ENCODE measurements around the gene OTOGL. TPM values are rescaled to one million over a fixed set of nuclear protein-coding genes. Genes with fewer than 3 reads are reported as not detected.

The OTOGL gene, protein sequence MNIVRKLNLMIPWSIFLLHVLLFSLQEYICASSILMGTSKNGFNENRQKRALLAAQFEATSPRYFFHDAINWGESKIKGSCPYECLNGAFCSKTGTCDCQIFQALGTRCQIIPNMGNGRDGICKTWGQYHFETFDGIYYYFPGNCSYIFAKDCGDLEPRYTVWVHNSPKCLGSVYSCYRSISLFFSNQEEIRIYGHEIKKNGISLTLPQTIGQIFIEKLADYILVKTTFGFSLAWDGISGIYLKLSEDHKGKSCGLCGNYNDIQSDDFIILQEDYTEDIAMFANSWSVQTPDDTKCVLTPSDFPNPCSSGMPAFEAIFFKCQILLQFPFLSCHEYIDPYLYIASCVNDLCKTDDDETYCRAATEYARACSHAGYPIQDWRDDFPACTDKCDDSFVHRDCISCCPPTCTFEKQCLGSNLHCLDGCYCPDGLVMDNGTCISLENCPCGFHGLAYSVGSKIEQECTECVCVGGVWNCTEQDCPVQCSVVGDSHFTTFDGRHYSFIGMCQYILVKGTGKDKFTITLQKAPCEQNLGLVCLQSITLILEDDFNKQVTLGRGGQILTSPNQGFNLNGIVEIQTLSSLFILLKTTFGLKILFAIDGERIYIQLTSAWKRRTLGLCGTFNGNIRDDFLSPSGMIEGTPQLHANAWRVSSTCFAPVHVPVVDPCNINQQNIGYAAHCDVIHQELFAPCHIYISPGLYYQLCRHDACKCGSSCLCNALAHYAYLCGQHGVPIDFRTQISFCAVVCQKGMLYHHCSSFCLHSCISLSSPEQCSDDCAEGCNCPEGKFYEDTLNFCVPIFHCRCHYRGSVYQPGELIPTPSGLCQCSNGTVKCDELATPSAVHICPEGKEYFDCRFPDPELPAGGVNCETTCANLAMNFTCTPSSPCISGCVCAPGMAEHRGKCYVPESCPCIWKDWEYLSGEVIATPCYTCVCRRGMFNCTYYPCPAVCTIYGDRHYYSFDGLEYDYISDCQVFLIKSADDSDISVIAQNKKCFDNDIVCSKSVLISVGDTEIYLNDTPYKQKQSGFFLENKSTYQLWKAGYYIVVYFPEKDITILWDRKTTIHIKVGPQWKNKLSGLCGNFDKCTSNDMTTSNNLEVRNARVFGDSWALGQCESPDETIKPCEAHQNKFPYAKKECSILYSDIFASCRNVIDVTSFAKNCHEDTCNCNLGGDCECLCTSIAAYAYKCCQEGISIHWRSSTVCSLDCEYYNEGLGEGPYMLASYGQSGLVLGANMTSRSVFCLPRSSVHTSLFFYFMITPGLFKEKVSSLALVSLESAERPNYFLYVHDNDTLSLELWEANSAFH (N-terminal part only)
- under 1 TPM in 2 of 4 donors, not detected in 2; 0.26 to 0.30 TPM for total RNA-seq
- under 1 TPM; 0.03 to 0.07 (median 0.07) TPM for polyA plus RNA-seq
- long read RNA-seq, donor 1: 0 reads
- long read RNA-seq, donor 2: 0 reads

DNA sequence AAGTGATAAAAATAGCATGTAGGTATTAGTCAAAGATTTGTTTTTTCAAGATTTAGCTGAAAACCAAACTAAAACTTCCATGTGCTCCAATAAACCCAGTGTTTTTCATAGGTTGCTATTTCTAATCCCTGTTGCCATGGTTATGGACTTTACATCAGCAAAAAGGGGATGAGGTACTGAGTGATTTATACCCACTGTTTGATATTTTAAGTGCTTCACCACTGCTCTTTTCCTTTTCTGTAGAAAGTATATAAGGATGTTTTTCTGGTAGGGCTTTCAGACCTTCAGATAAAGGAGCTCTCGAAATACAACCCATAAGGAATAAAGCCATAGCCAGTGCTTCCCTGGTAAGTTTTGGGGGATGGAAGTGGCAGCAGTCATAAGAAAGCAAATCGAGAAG is at the start of gene OTOGL:
TSS of gene OTOGL (plus strand) at position 279 of the 400 bp plus-strand sequence. CDS start 109,895 bp downstream, outside the sequence.
- Histone ChIP-seq H3K36me3 (ENCODE audit: insufficient read depth in 1 of 2, low read depth in 1 of 2) (no peaks in the 10 kb centered on the region), H3K4me1 (no peaks in the 10 kb centered on the region), H3K27me3 (ENCODE audit: insufficient read depth in 3 of 3, low read length in 2 of 3) (no peaks in the 10 kb centered on the region), H3K4me3 (no peak within 1 kb of the TSS), H3K9me3 (no peaks in the 10 kb centered on the region), H3K27ac (no peak within 1 kb of the TSS)
- WGBS, 3 donors: 44 to 58% (median 47%) methylated on average over 2 of the region's 2 CpGs
- no peak for ATAC-seq
- intact Hi-C loops (cut with DNase I): loop anchor here in 1 of 2 donors (10.0 kb wide), 1 partner anchor 1994 kb away; no protein-coding TSS in a partner anchor
- DNase-seq: no peak
- TF ChIP-seq, protein P1, sequence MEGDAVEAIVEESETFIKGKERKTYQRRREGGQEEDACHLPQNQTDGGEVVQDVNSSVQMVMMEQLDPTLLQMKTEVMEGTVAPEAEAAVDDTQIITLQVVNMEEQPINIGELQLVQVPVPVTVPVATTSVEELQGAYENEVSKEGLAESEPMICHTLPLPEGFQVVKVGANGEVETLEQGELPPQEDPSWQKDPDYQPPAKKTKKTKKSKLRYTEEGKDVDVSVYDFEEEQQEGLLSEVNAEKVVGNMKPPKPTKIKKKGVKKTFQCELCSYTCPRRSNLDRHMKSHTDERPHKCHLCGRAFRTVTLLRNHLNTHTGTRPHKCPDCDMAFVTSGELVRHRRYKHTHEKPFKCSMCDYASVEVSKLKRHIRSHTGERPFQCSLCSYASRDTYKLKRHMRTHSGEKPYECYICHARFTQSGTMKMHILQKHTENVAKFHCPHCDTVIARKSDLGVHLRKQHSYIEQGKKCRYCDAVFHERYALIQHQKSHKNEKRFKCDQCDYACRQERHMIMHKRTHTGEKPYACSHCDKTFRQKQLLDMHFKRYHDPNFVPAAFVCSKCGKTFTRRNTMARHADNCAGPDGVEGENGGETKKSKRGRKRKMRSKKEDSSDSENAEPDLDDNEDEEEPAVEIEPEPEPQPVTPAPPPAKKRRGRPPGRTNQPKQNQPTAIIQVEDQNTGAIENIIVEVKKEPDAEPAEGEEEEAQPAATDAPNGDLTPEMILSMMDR (IDR thresholded peaks at IDR 0.05): no peak

DNA sequence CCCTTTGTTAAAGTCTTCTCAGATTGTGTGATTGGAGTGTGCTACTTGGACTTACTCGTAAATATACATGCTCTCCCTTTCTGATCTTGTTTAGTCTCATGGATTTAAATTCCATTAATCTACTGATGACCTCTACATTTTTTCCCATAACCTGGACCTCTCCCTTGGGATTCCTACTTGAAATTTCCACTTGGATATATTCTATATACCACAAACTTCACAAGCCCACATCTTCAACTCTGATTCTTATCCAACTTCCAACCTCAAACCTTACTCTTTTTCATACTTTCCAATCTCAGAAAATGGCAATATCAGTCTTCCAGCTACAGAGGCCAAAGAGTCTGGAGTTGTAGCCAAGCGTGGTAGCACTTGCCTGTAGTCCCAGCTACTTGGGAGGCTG is 49.1 kb upstream of the OTOGL start:
- Histone ChIP-seq H3K27ac (no peak overlapping the region), H3K27me3 (ENCODE audit: insufficient read depth in 3 of 3, low read length in 2 of 3) (no peaks in the 10 kb centered on the region), H3K36me3 (ENCODE audit: insufficient read depth in 1 of 2, low read depth in 1 of 2) (no peaks in the 10 kb centered on the region), H3K9me3 (no peaks in the 10 kb centered on the region), H3K4me1 (no peaks in the 10 kb centered on the region), H3K4me3 (no peak overlapping the region)
- ATAC-seq (no peak), DNase-seq (no peak)
- intact Hi-C loops (cut with DNase I): no loop called here
- TF ChIP-seq, protein P1 (IDR thresholded peaks at IDR 0.05): no peak
- 75 to 87% (median 77%) methylated on average over 2 of the region's 2 CpGs for WGBS, 3 donors

DNA sequence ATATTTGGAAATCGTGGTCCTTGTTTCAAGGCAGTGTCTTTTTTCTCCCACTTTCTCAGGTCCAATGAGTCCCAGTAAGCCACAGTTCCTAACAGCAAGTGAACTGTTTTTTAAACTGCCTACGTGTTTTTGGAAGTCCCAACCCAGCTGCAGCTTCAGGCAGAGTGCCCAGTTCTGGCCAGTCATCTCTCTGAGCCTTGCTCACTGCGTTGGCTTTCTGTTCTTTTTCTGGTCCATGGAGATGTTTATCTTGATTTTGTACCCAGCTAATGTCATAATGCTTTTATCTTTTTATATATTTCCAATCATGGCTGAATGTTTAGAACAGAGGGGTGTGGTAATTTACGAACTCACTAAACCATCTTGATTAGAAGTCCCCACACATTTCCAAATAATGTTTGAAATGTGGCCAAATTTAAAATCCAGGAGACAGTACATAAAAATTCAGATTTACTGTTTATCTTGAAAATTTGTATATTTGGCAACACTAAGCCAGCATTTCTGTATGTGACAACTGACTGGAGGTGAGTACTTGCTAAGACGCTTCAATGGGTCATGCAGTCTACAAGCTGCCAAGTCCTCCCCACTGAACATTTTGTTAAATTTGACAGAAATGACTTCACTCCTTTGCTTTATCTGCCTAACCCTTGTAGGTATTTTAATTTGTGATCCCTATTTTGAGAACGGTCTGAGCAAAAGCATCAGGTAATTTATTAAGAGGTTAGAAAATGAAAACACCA is 46.1 kb upstream of the OTOGL start:
- TF ChIP-seq, protein P1 (IDR thresholded peaks at IDR 0.05): no peak
- DNase-seq (peak; percentile 53 to 78), ATAC-seq (no peak)
- Histone ChIP-seq H3K27me3 (ENCODE audit: insufficient read depth in 3 of 3, low read length in 2 of 3) (no peaks in the 10 kb centered on the region), H3K9me3 (no peaks in the 10 kb centered on the region), H3K4me1 (peaks cover 3% of the 10 kb centered on the region), H3K4me3 (no peak overlapping the region), H3K27ac (no peak overlapping the region), H3K36me3 (ENCODE audit: insufficient read depth in 1 of 2, low read depth in 1 of 2) (no peaks in the 10 kb centered on the region)
- intact Hi-C loops (cut with DNase I): no loop called here
- 32 to 40% (median 34%) methylated on average over 6 of the region's 6 CpGs for whole genome bisulfite sequencing, 3 donors

DNA sequence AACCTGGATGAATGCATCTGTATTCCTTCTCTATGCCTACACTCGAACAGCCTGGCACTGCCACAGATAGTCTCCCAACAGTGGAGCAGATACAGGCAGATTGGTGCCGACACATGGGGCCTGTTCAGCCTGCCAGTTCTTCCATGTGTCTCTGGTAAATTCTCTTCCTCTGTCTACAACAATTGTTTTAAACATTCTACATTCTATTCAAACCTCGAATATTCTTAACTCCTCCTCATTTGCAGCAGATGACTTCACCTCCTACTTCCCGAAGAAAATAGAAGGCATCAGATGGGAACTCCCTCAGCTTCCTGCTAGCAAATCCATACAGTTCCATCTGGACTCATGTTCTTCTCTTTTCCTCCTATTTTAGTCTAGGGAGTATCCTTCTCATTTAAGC is 43.1 kb upstream of the OTOGL start:
- intact Hi-C loops (cut with DNase I): no loop called here
- Histone ChIP-seq H3K9me3 (no peaks in the 10 kb centered on the region), H3K36me3 (ENCODE audit: insufficient read depth in 1 of 2, low read depth in 1 of 2) (no peaks in the 10 kb centered on the region), H3K27me3 (ENCODE audit: insufficient read depth in 3 of 3, low read length in 2 of 3) (no peaks in the 10 kb centered on the region), H3K4me3 (no peak overlapping the region), H3K4me1 (peaks cover 3% of the 10 kb centered on the region), H3K27ac (no peak overlapping the region)
- DNase-seq (no peak), ATAC-seq (no peak)
- TF ChIP-seq, protein P1 (IDR thresholded peaks at IDR 0.05): no peak
- WGBS, 3 donors: 50 to 61% (median 59%) methylated on average over 4 of the region's 4 CpGs

Measured in psoas muscle (tissue), 8 donors.